ENCODE measurements around the gene LIMK1.

The LIMK1 gene

DNA sequence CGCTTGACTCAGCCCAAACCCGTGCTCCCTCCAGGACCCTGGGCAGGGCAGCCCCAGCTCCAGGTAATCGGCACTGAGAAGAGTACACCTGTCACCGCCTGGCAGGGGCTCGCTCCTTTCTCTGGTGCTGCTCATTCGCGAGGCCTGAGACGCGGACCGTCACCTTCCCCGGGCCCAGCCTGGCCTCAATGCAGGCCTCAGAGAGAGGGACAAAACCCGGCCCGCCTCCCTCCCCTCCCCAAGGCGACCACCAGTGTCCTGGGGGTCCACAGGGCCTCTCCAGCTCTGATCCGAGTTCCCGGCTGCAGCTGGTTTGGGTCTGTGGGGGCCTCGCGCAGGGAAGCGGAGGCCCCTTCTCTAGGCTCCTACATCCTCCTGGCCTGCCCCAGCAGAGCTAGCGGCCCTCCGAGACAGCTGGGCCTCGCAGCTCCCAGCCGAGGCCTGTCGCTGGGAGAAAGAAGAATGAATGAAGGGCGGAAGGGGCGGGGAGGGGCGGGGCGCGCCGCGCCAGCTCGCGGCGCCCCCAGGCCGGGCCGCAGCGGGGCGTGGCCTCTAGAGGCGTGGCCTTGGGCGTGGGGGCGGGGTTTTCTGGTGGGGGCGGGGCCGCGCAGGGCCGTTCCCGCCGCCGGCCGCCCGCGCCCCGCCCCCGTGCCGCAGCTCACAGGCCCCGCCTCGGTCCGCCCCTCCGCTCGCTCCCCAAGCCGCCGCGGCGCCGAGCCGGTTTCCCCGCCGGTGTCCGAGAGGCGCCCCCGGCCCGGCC is at the start of gene LIMK1:
Gene LIMK1, plus strand, starts transcription at position 688 of the 760 bp plus-strand sequence. CDS start 187 bp downstream, outside the sequence.
- peaks cover 55% of the 10 kb centered on the region for H3K4me1 ChIP-seq
- no peak for TF ChIP-seq Cebpa-rat (IDR thresholded peaks at IDR 0.05)
- H3K9ac ChIP-seq: peak within 1 kb of the TSS; percentile 87
- H3K27me3 ChIP-seq: no peaks in the 10 kb centered on the region
- peak within 1 kb of the TSS; percentile 94 for H3K4me2 ChIP-seq
- no peaks in the 10 kb centered on the region for H3K9me3 ChIP-seq
- H3K27ac ChIP-seq: peak within 1 kb of the TSS; percentile 83
- 0 out of 2 replicates have a peak, but pooled peaks cover 12% of the 10 kb centered on the region for H4K20me1 ChIP-seq
- H3K36me3 ChIP-seq: peaks cover 30% of the 10 kb centered on the region
- peak within 1 kb of the TSS; percentile 77 for H3K4me3 ChIP-seq

DNA sequence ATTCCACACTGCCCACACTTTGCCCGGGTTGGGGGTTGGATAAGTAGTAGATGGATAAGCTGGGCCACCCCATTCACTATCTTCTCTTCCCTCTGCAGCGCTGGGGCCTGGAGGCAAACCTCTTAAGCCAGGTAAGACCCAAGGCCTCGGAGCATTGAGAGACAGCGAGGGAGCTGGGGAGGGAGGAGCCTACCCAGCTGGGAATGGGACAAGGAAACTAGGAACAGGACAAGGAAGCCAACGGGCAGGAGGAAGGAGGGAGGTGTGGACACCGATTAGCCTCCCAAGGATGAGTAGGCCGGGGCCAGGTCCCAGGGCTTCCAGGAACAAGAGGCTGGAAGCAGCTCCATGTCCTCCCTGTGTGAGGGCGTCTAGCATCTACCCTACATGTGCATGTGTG is 46.0 kb upstream of the LIMK1 start:
- Histone ChIP-seq H3K27me3 (no peaks in the 10 kb centered on the region), H3K4me1 (peaks cover 28% of the 10 kb centered on the region), H3K4me3 (no peak overlapping the region), H4K20me1 (no peaks in the 10 kb centered on the region), H3K4me2 (no peak overlapping the region), H3K27ac (no peak overlapping the region), H3K9me3 (no peaks in the 10 kb centered on the region), H3K9ac (no peak overlapping the region), H3K36me3 (no peaks in the 10 kb centered on the region)
- TF ChIP-seq Cebpa-rat (IDR thresholded peaks at IDR 0.05): no peak

DNA sequence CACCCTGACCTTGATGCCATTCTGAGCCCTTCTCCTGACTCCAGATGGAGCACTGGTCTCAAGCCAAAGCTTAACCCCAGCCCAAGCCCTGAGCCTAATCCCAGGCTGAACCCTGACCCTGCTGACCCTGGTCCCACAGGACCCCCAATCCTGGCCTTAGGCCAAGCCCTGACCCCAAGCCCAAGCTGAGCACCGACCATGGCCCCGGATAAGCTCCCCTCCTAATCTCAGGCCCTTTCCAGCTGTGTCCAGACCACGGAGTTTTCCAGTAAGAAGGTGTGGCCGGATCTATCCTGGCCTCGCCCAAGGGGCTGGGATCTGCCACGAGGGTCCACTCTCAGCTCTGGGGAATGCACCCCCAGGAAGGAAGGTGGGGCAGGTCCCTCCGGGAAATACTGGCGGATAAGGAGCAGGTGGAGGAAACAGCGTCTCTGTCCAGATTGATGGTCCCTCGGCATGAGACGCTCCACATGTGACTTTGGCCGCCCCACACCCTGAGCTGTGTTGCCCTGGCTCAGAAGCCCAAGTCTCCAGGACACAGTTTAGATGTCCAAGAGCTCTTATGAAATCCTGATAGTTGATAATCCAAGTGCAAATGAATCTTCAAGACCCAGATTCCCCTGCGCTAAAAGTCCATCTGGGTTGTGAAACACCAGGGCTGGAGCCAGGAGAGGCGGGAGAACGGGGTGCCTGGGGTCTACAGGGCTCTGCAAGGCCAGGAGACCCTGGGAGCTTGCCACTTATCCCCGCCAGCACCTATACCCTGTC is 45.2 kb upstream of the LIMK1 start:
- TF ChIP-seq Cebpa-rat (IDR thresholded peaks at IDR 0.05): no peak
- H3K36me3 ChIP-seq: no peaks in the 10 kb centered on the region
- no peak overlapping the region for H3K9ac ChIP-seq
- H3K4me1 ChIP-seq: peaks cover 26% of the 10 kb centered on the region
- no peak overlapping the region for H3K4me2 ChIP-seq
- H3K27me3 ChIP-seq: no peaks in the 10 kb centered on the region
- H4K20me1 ChIP-seq: no peaks in the 10 kb centered on the region
- no peak overlapping the region for H3K4me3 ChIP-seq
- H3K9me3 ChIP-seq: no peaks in the 10 kb centered on the region
- H3K27ac ChIP-seq: no peak overlapping the region

DNA sequence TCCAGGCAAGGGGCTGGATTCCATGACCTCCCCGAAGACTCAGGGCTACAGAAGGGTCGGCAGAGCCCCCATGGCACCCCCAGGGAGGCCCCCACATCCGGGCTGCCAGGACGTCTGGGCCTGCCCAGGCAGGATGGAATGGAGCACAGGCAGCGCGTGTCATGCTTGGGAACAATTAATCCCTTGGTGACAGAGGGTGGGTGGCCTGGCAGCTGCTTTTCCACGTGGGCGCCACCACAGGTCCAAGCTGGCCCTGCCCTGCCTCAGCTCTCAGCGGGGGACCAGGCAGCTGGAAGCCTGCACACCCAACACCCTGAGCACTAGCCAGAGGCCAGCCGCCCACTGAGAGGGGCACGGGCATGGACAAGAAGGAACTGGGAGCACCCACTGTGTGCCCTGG is 44.3 kb upstream of the LIMK1 start:
- H3K9me3 ChIP-seq: no peaks in the 10 kb centered on the region
- H3K4me1 ChIP-seq: peaks cover 22% of the 10 kb centered on the region
- H3K4me3 ChIP-seq: no peak overlapping the region
- no peak for TF ChIP-seq Cebpa-rat (IDR thresholded peaks at IDR 0.05)
- H3K4me2 ChIP-seq: peak overlapping the region; percentile 34; the same call in 1 of the 2 replicates
- no peaks in the 10 kb centered on the region for H4K20me1 ChIP-seq
- no peaks in the 10 kb centered on the region for H3K36me3 ChIP-seq
- H3K27ac ChIP-seq: no peak overlapping the region
- no peaks in the 10 kb centered on the region for H3K27me3 ChIP-seq
- no peak overlapping the region for H3K9ac ChIP-seq

DNA sequence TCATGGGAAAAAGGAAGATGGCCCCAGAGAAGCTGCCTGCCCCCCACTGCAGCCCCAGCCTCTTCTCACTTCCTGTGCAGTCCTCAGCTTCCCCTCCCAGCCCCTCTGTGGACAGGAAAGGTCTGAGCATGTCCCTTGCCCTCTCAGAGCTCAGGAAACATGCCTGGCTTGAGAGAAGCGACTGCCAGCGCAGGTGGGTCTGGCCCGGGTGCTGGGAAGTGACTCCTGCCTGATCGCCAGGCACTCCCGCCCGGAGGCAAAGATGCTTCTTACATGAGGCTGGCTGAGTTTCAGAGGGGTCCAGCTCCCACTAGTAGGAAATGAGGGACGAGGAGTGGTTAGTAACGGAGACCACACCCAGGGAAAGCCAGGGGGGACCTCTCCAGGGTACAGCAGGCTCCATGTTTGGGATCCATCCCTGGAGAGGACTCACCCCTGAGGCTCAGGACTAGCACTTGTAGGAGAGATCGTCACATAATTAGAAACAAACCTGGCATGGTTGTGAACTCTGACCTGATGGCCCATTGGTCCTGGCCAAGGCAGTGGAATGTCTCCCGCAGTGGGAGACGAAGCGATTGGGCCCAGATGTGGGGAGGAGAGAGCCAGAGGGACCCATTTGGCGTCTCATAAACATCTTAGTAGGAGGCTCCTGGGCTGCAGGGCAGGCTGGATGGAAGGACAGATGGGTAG is 43.4 kb upstream of the LIMK1 start:
- H3K9ac ChIP-seq: no peak overlapping the region
- H3K4me3 ChIP-seq: no peak overlapping the region
- no peaks in the 10 kb centered on the region for H4K20me1 ChIP-seq
- H3K4me1 ChIP-seq: peaks cover 31% of the 10 kb centered on the region
- no peaks in the 10 kb centered on the region for H3K36me3 ChIP-seq
- H3K27ac ChIP-seq: no peak overlapping the region
- H3K27me3 ChIP-seq: no peaks in the 10 kb centered on the region
- H3K4me2 ChIP-seq: peak overlapping the region; percentile 34
- no peak for TF ChIP-seq Cebpa-rat (IDR thresholded peaks at IDR 0.05)
- H3K9me3 ChIP-seq: no peaks in the 10 kb centered on the region

DNA sequence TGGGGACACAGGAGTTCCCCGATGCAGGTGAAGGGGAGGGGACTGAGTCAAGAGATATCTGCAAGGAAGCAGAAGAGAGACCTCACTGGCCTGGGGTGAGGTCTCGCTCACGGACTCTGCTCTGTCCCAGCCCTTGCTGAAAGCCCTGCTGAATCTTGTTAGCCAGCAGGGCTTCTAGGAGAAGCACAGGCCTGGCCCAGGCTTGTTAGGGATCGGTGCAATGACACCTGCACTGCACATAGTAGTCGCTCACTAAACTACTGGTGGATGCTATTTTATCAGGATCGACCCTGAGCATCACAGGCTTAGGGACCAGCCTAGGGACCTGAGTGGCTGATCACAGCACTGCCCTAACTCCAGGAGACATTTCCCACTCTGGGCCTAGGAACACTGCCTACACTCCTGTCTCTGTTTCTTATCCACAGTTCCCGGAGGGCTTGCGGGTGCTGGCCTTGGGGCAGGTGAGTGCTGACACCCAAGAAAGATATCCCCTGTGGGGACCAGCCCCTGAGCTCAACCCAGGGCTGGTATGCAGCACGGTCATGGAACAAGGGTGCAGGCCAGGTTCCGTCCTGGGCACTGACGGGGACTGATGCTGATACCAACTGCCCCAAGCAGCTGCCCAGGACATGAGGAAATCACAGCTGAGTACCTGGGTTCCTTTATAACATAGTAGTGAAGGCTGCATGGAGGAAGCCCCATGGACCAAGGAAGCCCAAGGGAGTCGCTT is 42.6 kb upstream of the LIMK1 start:
- TF ChIP-seq Cebpa-rat (IDR thresholded peaks at IDR 0.05): no peak
- no peaks in the 10 kb centered on the region for H3K27me3 ChIP-seq
- no peak overlapping the region for H3K4me2 ChIP-seq
- no peaks in the 10 kb centered on the region for H3K36me3 ChIP-seq
- no peak overlapping the region for H3K4me3 ChIP-seq
- H3K27ac ChIP-seq: no peak overlapping the region
- H3K9me3 ChIP-seq: no peaks in the 10 kb centered on the region
- H4K20me1 ChIP-seq: no peaks in the 10 kb centered on the region
- peaks cover 32% of the 10 kb centered on the region for H3K4me1 ChIP-seq
- no peak overlapping the region for H3K9ac ChIP-seq

DNA sequence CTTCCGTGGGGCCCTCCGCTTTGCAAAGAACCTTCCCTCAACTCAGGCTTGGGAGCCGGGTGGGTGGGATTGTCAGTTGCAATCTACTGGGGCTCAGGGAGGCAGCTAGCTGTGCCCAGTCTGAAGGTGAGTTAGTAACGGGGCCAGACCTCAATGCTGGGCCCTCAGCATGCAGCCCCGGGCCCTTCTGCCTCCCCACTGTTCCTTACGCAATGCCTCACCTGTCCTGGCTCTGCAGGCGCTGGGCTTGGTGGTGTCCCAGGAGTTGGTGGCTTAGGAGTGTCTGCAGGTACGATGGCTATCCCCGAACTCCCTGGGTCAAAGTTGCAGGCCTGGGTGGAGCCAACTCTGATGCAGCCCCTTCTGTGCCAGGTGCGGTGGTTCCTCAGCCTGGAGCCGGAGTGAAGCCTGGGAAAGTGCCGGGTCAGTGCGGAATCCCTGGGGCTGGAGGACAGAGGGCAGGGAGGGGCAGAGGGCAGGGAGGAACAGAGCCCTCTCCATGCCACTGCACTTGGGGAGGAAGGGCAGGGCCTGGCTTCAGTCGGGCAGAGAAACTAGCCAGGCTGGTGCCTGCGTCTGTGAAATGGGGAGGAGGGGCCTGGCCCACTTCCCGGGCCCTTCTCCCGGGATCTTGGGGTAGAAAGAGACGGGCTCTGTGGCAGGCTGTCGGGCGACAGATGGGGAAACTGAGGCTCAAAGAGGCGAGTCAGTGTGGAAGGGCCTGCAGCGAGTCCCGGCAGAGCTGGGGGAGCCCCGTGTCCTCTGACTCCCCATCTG is 40.7 kb upstream of the LIMK1 start:
- Histone ChIP-seq H4K20me1 (no peaks in the 10 kb centered on the region), H3K27me3 (no peaks in the 10 kb centered on the region), H3K36me3 (no peaks in the 10 kb centered on the region), H3K27ac (no peak overlapping the region), H3K9ac (no peak overlapping the region), H3K4me3 (no peak overlapping the region), H3K4me2 (peak overlapping the region; percentile 13; the same call in 1 of the 2 replicates), H3K9me3 (no peaks in the 10 kb centered on the region), H3K4me1 (peaks cover 32% of the 10 kb centered on the region)
- no peak for TF ChIP-seq Cebpa-rat (IDR thresholded peaks at IDR 0.05)

DNA sequence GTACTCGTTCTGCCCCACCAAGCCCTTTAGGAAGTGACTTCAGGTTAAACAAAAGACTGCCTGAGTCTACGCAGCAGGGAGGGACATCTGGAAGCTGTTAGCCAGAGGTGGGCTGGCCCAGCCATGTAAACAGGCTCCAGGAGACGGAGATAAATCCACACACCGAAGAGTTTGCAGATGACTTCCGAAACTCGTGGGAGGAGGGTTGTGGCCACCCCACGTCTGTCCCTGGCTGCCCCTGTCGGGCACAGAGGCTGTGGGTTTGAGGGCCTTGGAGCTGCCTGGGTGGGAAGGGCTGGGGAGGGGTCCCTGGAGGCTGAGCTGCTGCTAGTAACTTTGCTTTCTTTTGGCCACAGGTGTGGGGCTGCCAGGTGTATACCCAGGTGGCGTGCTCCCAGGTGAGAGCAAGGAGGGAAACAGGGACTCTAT is 40.1 kb upstream of the LIMK1 start:
- Histone ChIP-seq H3K36me3 (no peaks in the 10 kb centered on the region), H3K27ac (no peak overlapping the region), H3K4me2 (peak overlapping the region; percentile 13; the same call in 1 of the 2 replicates), H4K20me1 (no peaks in the 10 kb centered on the region), H3K27me3 (no peaks in the 10 kb centered on the region), H3K9me3 (no peaks in the 10 kb centered on the region), H3K9ac (no peak overlapping the region), H3K4me3 (no peak overlapping the region), H3K4me1 (peaks cover 32% of the 10 kb centered on the region)
- no peak for TF ChIP-seq Cebpa-rat (IDR thresholded peaks at IDR 0.05)

All from BLaER1 (cell line).